ENCODE measurements around the gene PRKN.

GRCh38 chr6:161835500-161836215 lies 891.9 kb downstream of the PRKN start:
- TF ChIP-seq TEAD4 (IDR thresholded peaks at IDR 0.05; ENCODE audit: low read length) (no peak), TEAD4 (CRISPR knock-in tag; IDR thresholded peaks at IDR 0.05; ENCODE audit: borderline replicate concordance) (no peak), CTCF (IDR thresholded peaks at IDR 0.05 in 2 of 3, conservative IDR thresholded peaks at IDR 0.05 in 1 of 3; ENCODE audit: insufficient read depth in 2 of 3, low read depth in 1 of 3, low read length in 3 of 3) (no peak)
